ENCODE results near the gene ATOSB. TPM values are rescaled to one million over a fixed set of nuclear protein-coding genes. Genes with fewer than 3 reads are reported as not detected.

ATOSB gene
- total RNA-seq, 1 donor from 2014 or later: 51.0 TPM

DNA sequence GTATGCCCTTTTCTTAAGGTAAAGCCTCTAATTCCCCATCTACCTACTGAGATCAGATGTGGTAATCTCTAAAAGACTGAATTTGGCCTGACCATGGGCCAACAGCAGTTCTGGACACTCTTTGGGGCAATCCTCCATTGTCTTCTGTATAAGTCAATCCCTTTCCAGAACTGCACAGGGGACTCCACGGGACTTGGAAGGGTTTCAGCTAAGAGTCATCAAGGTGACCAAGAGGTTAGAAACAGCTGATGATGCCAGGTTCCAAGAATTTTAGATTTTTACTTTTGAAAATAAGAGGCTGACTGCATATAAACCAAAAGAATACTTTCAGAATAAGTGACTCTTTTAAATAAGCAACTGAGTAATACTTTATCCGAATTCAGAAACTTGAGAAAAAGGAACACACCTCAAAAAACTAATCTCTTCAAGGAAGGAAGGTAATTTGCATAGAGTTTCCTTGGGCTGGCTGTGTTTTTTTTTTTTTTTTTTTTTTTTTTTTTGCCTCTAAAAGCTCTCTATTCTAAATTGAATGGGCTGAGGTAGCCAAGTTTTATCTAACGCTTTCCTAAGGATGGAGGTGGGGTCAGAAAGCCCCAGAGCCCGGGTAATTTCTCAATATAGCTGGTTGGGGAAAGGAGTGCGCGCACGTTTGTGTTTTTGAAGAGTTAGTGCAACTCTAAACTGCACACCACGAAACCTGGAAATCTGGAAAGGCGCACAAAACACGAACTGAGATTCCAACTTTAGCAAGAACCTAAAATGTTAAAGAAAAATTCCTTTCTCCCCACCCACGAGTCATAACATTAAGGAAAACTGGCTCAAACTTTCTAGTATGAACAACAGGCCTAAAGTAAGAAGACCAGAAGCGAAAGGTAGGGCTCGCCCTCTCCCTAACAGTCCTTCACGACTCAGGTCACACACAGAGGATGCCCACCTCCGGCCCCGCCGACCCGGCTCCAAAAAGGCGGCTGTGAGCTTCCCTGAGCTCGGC lies 44.5 kb downstream of the ATOSB start:
- peak overlapping the region; percentile 85 for H3K27ac Mint-ChIP-seq (ENCODE audit: unreplicated experiment)
- H3K27me3 Mint-ChIP-seq (ENCODE audit: unreplicated experiment): peaks cover 15% of the 10 kb centered on the region
- H3K4me1 Mint-ChIP-seq (ENCODE audit: low read depth, unreplicated experiment): peaks cover 27% of the 10 kb centered on the region
- peak overlapping the region; percentile 98 for H3K4me3 Mint-ChIP-seq (ENCODE audit: unreplicated experiment)
- no peak for DNase-seq
- peaks cover 15% of the 10 kb centered on the region for H3K9me3 Mint-ChIP-seq (ENCODE audit: unreplicated experiment)
- H3K36me3 Mint-ChIP-seq (ENCODE audit: unreplicated experiment): peaks cover 8% of the 10 kb centered on the region
- TF ChIP-seq, protein P1, sequence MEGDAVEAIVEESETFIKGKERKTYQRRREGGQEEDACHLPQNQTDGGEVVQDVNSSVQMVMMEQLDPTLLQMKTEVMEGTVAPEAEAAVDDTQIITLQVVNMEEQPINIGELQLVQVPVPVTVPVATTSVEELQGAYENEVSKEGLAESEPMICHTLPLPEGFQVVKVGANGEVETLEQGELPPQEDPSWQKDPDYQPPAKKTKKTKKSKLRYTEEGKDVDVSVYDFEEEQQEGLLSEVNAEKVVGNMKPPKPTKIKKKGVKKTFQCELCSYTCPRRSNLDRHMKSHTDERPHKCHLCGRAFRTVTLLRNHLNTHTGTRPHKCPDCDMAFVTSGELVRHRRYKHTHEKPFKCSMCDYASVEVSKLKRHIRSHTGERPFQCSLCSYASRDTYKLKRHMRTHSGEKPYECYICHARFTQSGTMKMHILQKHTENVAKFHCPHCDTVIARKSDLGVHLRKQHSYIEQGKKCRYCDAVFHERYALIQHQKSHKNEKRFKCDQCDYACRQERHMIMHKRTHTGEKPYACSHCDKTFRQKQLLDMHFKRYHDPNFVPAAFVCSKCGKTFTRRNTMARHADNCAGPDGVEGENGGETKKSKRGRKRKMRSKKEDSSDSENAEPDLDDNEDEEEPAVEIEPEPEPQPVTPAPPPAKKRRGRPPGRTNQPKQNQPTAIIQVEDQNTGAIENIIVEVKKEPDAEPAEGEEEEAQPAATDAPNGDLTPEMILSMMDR (IDR thresholded peaks at IDR 0.05; ENCODE audit: partially characterized antibody, unreplicated experiment): no peak

DNA sequence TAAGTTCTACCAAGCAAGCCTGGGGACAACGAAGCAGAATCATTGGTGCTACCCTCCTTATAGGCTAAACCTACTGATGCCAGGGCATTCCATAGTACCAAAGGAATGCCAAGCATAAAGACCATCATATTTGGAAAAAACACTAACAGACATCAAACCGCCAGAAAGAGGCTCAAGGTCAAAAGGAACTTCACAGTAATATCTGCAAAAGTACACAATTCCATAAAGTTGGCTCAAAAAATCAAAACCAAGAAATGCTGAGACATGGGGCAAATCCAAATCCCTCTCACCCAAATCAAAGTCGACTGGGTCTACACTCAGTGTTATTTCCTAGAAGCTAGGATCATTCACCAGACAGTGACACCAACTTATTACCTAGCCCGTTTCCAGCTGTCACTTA lies 46.6 kb downstream of the ATOSB start:
- TF ChIP-seq, protein P1 (IDR thresholded peaks at IDR 0.05; ENCODE audit: partially characterized antibody, unreplicated experiment): no peak
- H3K4me3 Mint-ChIP-seq (ENCODE audit: unreplicated experiment): peak overlapping the region; percentile 68

DNA sequence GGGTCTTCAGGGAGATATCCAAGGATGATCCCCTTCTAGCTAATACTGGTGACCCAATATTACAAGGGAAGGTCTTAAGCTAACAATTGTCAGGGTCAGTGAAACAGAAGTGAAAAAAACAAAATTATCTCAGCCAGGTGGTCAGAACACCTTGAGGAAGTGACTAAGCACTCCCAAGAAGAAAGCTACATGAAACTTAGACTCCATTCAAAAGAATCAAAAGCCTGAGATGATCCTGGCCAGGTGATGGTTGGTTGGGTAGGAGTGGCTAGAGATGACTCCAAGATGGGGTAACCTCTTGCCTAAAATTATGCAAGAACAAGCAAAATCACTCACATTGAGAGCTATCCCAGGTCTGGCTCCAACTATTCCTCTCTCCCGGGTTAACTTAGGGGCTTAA lies 48.6 kb downstream of the ATOSB start:
- no peak for DNase-seq
- H3K4me3 Mint-ChIP-seq (ENCODE audit: unreplicated experiment): no peak overlapping the region
- H3K36me3 Mint-ChIP-seq (ENCODE audit: unreplicated experiment): peaks cover 10% of the 10 kb centered on the region
- H3K4me1 Mint-ChIP-seq (ENCODE audit: low read depth, unreplicated experiment): peaks cover 21% of the 10 kb centered on the region
- H3K27me3 Mint-ChIP-seq (ENCODE audit: unreplicated experiment): peaks cover 7% of the 10 kb centered on the region
- TF ChIP-seq, protein P1 (IDR thresholded peaks at IDR 0.05; ENCODE audit: partially characterized antibody, unreplicated experiment): no peak
- peaks cover 6% of the 10 kb centered on the region for H3K9me3 Mint-ChIP-seq (ENCODE audit: unreplicated experiment)
- H3K27ac Mint-ChIP-seq (ENCODE audit: unreplicated experiment): no peak overlapping the region

More for the DNA sequence above, 46.6 kb downstream of the ATOSB start:
- Mint-ChIP-seq H3K36me3 (ENCODE audit: unreplicated experiment) (peaks cover 8% of the 10 kb centered on the region), H3K4me1 (ENCODE audit: low read depth, unreplicated experiment) (peaks cover 27% of the 10 kb centered on the region), H3K27me3 (ENCODE audit: unreplicated experiment) (peaks cover 15% of the 10 kb centered on the region), H3K9me3 (ENCODE audit: unreplicated experiment) (peaks cover 14% of the 10 kb centered on the region), H3K27ac (ENCODE audit: unreplicated experiment) (no peak overlapping the region)
- DNase-seq: no peak

DNA sequence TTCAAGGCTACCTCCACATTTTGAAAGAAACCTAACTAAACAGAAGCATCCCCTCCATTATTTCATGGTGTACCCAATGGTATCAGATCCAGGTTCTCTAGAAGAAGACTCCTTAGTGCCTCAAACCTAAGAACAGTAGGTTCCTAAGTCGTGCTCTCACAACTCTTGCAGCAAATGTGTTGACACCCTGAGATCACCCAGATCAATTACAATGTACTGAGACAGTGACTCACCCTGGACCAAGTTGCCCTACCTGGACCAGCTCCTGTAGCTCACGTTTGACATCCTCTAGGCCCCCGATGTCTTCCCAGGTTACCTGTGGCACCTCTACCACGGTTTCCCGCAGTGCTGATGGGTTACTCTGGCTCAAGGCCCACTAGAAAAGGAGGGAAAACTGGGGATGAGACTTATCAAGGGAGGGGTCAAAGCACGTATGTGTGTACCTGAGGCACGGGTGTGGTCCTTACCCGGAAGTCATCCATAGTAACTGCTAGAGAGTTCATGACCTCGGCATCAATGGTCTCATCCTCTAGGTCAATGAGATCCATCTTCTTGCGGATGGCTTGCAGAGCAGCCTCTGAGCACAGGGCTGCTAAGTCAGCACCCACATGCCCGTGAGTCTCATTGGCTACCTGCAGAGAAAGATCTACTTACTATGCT lies 55.0 kb downstream of the ATOSB start:
- H3K27ac Mint-ChIP-seq (ENCODE audit: unreplicated experiment): no peak overlapping the region
- no peak overlapping the region for H3K4me3 Mint-ChIP-seq (ENCODE audit: unreplicated experiment)
- peaks cover 9% of the 10 kb centered on the region for H3K36me3 Mint-ChIP-seq (ENCODE audit: unreplicated experiment)
- TF ChIP-seq, protein P1 (IDR thresholded peaks at IDR 0.05; ENCODE audit: partially characterized antibody, unreplicated experiment): no peak
- no peak for DNase-seq
- no peaks in the 10 kb centered on the region for H3K27me3 Mint-ChIP-seq (ENCODE audit: unreplicated experiment)
- no peaks in the 10 kb centered on the region for H3K9me3 Mint-ChIP-seq (ENCODE audit: unreplicated experiment)
- H3K4me1 Mint-ChIP-seq (ENCODE audit: low read depth, unreplicated experiment): no peaks in the 10 kb centered on the region

Measured in glutamatergic neuron (in vitro differentiated cells).